NCI-H1694 (cell line): ENCODE data around the gene MYLK4.
A peak's percentile ranks its signal among the peaks of the same experiment; 100 is the strongest.
"Not testable (repeated sequence)": the region's sequence is repeated elsewhere in the genome, so short reads cannot be mapped to it uniquely, and the experiment has no call there.

Experiments
- DNase-seq: peaks from one replicate; lab custom pipeline; 2025; lab: John Stamatoyannopoulos, UW

The MYLK4 gene

DNA sequence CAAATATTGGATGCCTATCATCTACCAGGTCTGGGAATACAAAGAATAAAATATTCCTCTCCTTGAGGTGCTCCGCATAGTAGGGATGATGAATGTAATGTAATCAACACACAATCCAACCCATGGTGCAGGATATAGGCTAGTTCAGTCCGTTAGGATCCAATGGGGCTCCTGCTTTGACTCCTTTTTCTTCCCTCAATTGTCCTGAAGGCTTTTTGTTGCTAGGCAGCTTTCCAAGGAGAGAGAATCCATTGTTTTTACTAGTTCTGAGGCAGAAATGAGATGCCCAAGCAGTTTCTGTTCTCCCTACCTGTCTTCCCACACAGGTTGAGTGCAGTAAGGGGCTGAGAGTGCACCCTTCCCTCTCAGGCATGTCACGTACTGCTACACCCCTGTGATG is 26.5 kb upstream of the MYLK4 start:
- DNase-seq, result no peak

DNA sequence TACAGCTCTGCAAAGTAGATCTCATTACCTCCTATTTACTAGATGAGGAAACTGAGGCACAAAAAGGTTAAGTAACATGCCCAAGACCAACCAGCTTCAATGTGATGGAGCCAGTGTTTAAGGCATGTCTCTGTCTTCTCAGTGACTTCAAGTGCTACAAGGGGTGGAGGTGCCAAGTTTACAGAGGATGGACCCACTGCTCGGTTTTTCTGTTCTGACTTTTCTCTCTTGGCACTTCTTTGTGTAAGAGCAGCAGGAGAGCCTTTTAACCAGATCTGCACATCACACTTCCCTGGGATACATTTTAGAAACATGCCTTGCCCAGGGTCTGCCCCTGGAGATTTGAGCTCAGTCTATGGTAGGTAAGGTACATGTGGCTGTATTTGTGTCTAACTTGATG is 24.3 kb upstream of the MYLK4 start:
- DNase-seq, result no peak

DNA sequence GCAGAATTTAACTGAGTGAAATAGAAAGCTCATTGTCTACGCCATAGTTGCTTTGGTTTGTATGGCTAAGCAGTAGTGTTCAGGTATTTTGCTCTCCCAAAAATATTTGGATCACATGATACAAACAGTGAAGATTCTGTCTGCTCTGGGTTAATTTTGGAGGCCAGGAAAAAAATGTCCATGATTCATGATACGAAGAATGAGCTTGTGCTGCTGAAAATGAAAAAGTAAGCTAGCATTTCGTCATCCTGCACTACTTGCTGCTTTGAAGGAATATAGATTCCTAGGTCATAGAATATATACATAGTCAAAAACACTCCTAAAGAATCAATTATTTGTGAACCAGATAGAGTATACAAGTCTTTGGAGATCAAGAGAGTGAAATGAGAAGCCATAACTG is 22.7 kb upstream of the MYLK4 start:
- DNase-seq, result no peak

DNA sequence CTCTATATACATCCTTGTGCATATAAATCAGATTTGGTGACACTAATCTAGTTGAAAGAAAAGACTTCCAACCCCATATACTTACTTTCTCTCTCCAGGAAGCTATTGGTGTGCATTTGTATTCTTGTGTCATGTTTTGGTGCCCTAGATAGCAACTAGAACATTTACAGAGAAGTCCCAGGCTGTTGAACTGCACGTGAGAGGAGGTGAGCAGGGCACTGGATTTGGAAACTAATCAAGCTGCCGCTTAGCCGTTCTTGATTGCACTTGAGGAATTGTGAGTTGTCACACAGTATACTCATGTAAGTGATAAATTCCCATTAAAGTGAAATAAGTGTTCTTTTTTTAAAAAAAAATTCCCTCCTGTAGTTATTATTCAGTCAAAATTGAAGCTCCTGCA is 22.1 kb upstream of the MYLK4 start:
- no peak for DNase-seq

DNA sequence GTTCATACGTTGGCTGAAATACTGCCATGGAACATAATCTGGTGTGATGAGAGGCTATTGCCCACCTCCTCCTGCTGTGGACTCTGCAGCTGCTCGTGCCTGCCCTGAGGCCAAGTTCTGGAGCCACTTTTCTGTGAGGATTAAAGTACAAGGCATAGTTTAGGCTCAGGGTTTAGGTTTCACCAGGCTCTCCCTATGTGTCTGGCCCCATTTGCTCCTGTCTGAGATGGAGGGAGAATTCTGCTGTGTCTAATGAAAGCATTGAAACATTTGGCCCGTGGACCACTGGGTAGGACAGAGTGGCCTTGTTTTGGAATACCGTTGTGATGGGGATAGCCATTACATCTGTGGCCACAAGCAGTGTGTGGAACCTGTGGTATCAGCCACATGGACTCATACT is 20.4 kb upstream of the MYLK4 start:
- DNase-seq, result no peak

DNA sequence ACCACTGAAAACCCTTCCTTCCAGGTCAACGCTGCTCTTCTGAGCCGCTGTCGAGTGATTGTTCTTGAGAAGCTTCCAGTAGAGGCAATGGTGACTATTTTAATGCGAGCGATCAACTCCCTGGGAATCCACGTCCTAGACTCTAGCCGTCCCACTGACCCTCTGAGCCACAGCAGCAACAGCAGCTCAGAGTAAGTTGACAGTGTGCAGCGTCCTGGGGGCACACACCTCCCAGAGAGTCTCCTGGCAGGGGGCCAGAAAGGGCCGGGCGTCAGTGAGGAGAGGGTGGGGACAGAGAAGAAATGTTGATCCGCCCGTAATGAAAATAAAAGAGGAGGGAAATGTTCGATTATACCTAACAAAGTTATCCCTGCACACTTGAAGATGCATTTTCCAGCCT is 19.4 kb upstream of the MYLK4 start:
- no peak for DNase-seq

DNA sequence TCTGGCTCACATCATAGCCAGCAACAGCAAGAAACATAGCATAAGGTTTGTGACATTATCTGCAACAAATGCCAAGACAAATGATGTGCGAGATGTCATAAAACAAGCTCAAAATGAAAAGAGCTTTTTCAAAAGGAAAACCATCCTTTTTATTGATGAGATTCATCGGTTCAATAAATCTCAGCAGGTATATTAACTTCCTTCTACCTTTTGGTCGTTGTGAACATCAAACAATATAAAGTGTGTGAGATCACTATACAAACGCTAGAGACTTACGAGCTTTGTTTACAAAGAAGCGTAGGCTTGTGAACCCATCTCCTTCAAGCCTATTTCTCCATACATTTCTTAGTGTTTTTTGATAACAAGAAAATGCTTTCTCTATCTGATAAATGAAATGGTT is 18.0 kb upstream of the MYLK4 start:
- no peak for DNase-seq

DNA sequence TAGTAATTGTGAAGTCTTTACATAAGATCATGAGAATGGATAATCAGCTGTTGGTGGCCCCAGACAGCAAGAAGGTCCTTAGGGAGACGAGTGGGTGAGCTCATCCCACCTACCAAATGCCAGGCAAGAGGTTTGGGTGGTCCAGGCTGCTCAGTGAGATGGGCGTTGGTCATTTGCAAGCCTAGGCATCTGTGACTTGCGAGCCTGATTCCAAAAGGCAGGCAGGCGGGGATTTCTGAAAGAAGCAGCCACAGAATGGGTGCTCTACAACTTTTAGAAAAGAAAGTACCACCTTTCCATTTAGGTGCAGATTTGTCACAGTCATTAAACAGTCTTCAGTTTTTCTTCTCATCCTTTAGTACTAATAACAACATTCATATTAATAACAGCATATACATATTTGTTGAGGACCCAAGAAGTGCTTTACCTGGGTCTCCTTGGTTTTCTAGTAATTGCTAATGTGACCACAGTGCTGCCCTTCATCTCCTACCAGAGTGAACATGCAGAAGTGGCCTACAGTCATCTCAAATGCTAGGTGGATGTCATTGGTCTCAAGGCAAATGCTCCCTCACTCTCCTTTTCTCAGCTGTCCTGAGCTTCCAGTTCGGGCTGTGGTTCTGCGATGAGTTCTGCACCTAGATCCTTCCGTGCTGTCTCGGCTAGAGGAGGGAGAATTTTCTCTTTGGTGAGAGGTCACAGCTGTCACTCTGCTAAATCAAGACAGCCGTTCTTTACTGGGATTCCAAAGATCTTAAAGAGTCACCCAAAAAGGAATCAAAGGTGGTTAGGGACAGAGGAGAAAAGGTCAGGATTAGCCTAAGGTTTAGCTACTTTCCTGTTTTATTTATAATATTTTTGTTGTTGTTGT is 17.2 kb upstream of the MYLK4 start:
- no peak for DNase-seq

DNA sequence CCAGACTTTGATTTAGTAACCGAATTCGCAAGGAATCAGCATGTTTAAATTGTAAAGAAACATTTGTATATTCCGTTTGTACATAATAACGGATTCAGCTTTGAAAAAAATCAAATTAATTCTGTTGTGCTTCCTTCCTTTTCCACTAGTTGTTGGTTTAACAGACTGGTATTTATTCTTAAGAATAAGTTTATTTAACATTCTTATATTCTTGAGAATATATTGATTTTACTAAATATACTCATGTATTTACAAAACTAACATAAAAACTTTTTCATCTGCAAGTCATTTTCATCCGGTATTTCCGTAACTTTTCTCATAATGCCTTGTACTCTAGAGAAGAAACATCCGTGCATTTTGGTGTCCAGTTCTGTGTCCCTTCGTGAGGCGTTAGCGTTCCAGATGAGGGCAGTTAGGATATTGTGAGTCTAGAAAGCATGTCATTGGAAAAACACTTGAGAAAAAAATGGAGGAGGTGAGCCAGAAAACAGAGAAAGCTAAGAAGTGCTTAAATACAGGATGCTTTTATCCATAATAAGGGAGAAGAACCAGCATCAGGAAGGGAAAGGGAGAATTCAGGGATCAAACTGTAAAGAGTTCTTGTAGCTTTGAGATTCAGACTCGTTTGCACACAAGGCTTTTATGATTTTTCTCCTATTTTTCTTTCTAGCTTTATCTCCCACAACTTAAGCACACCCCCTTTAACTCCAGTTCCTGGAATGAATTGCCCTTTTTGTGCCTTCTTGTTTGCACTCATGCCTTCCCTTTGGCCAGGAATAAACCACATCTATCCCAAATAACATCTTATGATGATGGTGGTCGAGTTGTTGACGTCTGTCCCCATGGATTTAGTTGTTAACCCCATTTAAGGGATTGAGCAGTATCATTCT is 16.3 kb upstream of the MYLK4 start:
- DNase-seq, result no peak

DNA sequence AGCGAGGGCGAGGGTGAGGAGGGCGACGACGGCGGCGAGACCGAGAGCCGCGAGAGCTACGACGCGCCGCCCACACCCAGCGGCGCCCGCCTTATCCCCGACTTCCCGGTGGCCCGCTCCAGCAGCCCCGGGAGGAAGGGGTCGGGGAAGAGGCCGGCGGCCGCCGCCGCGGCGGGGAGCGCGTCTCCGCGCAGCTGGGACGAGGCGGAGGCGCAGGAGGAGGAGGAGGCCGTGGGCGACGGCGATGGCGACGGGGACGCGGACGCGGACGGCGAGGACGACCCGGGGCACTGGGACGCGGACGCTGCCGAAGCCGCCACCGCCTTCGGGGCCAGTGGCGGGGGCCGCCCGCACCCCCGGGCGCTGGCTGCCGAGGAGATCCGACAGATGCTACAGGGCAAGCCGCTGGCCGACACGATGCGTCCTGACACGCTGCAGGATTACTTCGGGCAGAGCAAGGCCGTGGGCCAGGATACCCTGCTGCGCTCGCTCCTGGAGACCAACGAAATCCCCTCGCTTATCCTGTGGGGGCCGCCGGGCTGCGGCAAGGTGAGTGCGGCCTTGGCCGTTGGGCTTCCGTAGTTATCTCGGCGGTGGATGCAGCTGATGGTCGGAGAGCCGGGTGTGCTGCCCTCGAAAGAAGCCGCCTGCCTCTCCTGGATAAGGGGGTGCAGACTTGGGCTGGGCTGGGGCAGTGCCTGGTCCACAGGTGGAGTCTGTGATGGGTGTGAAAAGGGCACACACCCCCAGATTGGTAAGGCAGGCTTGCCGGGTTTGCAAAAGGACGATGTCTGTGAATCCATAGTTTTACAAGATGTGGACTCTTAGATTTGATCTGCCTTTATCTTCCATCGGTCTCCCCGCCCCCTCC is 15.4 kb upstream of the MYLK4 start:
- no peak for DNase-seq

DNA sequence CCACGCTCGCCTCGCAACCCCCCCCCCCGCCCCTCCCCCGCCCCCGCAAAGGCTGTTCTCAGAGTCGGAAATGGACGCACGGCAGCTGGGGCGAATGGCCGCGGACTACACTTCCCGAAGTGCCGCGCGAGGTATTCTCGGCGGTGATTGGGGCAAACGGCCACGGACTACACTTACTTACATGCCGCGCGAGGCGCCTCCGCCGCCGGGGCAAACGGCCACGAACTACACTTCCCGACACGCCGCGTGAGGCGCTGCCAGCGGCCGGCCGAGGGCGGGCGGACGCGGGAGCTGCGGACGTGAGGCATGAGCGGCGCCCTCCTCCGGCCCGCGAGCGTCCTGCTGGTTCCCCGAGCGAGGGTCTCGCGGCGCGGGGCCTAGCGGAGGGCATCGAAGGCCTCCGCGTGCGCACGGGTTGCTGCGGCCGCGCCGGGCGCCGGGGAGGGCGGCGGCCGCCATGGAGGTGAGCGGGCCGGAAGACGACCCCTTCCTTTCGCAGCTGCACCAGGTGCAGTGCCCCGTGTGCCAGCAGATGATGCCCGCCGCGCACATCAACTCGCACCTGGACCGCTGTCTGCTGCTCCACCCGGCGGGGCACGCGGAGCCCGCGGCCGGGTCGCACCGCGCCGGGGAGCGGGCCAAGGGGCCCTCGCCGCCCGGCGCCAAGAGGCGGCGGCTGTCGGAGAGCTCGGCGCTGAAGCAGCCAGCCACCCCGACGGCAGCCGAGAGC is 14.6 kb upstream of the MYLK4 start, which contains the start of gene WRNIP1:
TSS of gene WRNIP1 (plus strand) at position 228 of the 730 bp plus-strand sequence. CDS start at position 458, 230 bp downstream.
- DNase-seq, result peak; percentile 91

DNA sequence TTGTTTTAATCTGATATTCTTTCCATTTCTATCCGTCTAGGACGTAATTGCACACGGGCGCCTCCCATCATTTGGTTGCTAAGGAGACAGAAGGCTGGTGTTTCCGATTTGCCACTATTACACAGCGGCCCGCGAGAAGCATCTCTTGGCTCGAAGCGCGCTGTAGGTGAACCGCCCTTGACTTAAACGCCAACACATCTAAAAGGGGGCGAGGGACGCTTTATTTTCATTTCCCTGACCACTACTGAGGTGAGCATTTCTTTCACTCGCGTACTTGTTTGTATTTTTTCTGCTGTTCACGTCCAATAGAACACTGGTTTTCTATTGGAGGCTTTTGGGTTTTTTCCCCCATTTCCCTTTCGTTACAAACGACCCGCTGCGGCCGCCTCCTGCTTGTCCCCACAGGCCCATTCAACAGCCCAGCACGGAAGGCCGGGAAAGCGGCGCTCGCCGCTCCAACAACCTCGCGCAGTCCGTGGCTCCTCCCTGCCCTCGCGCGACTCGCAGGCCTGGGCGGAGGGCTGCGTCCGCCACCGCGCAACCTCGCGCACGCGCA is 14.0 kb upstream of the MYLK4 start:
- DNase-seq, result peak; percentile 59

DNA sequence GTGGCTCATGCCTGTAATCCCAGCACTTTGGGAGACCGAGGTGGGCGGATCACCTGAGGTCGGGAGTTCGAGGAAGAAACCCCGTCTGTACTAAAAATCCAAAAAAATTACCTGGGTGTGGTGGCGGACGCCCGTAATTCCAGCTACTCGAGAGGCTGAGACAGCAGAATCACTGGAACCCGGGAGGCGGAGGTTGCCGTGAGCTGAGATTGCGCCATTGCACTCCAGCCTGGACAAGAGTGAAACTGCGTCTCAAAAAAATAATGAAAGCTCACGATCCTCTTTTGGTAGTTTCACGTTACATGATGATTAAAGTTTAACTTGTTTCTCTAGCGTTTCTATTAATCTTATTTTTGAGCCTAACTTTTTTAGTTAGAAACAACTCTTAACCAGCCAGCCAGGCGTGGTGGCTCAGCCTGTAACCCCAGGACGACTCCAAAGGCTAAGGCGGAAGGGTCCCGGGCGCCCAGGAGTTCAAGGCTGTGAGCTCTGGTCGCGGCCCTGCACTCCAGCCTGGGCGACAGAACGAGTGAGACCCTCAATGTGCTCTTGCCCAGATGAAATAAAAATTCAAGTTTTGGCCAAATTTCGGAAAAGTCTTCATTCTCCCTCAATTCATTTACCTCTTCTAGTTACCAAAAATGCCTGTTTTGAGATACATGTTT is 13.3 kb upstream of the MYLK4 start:
- DNase-seq, result no peak

DNA sequence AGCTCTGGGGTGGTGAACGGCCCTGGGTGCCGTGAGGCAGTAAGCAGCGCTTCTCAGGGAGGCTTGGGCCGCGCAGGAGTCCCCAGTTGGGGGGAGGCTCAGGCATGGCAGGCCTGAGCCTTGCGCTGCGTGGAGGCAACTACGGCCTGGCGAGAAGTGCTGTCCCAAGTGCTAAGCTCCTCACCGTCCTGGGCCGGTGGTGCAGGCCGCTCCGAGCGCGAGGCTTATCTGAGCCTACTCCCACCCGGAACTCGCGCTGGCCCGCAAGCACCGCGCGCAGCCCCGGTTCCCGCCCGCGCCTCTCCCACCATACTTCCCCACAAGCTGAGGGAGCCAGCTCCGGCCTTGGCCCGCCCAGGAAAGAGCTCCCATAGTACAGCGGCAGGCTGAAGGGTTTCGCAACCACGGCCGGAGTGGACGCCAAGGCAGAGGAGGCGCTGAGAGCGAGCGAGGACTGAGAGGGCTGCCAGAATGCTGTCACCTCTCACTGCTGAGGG is 12.7 kb upstream of the MYLK4 start:
- no peak for DNase-seq

DNA sequence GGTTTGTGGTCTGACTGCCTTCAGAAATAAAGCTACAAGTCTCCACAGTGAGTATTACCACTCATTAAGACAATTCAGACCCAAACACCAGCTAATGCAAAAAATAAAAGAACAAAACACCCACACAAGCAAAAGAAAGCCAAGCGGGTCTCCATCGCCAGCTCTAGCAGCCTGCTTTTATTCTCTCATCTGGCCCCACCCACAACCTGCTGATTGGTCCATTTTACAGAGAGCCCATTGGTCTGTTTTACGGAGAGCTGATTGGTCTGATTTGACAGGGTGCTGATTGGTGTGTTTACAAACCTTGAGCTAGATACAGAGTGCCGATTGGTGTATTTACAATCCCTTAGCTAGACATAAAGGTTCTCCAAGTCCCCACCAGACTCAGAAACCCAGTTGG is 12.1 kb upstream of the MYLK4 start:
- not testable (repeated sequence) for DNase-seq

DNA sequence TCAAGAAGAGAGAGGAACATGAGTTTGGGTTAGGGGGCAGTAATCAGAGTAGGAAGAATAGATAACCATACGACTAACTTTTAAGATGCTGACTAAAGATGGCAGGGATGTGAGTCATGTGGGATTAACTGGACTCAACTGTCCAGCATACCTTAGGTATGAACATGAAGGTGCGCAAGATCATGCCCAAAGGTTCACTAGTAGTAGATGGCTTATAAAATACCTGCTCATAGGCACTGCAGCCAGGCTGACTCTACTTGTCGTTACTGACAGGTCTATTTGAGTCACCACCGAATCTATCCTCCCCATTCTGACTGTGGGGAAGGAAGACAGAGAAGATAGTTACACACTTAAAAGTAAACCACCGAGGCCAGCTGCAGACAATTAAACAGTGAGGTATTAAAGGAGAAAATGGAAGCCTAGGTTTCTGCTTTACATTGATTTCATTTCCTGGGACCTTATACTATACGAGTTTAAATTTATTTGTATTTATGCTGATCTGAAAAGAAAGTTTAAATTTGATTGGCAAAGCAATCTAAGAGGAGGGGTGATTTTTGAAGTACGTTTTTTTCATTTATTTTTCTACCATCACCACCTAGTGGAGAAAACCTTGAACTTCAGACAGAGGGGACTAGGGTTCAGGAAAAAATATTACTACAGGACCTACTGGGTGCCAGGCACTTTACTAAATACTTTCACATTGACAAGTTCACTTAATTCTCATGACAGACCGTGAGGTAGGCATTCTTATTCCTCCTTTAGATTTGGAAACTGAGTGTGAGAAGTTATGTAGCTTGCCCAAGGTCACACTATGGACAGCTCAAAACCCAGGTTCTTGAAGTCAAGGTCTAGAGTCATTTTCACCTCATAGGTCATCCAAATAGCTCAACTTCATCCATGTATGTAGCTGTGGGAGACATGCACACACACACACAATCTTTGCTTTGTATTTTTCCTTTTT is 10.4 kb upstream of the MYLK4 start:
- DNase-seq, result no peak

DNA sequence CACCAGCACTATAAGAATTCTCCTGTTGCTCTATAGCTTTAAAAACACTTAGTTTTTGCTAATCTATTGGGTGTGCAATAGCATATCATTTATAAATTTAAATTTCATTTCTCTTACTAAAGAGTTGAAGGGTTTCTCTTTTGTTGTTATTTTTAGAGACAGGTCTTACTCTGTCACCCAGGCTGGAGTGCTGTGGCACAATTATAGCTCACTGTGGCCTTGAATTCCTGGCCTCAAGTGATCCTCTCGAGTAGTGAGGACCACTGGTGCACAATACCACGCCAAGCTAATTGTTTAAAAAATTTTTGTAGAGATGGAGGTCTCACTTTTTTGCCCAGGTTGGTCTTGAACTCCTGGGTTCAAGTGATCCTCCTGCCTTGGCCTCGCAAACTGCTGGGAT is 8.3 kb upstream of the MYLK4 start:
- DNase-seq, result no peak

DNA sequence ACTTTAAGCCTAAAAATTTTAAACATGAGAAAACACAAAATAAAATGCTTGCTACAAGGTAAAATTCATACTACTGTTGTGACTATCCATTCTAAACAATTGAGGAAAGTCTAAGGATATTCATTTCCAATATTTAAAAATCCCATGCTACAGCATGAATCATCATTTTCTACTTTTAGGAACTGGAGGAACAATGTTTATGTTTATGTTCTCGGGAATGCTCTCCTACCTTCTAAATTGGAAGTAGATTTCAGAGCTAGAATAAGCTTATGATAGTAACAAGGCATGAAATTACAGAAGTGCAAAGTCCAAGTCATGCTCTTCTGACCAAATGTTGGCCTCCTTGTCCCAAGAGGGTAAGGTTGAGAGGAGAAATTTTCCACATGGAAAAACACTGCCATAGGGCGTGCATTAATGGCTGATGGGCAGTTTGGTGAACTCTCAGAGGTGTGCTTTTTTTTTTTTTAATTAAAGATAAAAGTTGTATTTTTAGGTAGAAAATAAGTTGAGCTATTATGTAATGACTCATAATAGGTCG is 6.0 kb upstream of the MYLK4 start:
- DNase-seq, result no peak

DNA sequence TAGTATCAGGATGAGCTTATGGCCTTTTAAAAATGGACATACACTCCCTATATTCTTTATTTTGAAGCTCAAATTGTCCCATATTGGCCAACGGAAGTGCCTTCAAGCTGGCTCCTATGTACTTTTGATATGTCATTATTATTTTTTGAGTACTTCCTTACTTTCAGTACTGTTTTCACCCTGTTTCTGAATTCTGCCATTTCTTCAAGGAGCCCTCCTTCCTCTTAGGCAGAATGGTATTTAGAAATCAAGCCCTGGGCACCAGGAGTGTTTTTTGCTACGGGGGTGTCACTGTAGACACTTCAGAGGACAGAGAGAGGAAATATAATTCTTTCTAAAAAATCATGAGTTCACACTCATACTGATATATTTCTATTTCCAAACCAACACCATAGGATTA is 5.5 kb upstream of the MYLK4 start:
- DNase-seq, result no peak
